NT2/D1 (cell line): Measurements from ENCODE around the gene UCHL1.

Experiments used
- SUZ12 ChIP-seq: IDR thresholded peaks from 2 replicates; pipeline ENCODE4 v1.6.1; 2011; ENCODE audit not compliant: insufficient read length, insufficient read depth; ENCODE audit errors: extremely low read depth
- ZNF274 ChIP-seq: IDR thresholded peaks from 2 replicates; pipeline ENCODE4 v1.6.1; 2011; ENCODE audit warnings: mild to moderate bottlenecking, low read depth, low read length

DNA sequence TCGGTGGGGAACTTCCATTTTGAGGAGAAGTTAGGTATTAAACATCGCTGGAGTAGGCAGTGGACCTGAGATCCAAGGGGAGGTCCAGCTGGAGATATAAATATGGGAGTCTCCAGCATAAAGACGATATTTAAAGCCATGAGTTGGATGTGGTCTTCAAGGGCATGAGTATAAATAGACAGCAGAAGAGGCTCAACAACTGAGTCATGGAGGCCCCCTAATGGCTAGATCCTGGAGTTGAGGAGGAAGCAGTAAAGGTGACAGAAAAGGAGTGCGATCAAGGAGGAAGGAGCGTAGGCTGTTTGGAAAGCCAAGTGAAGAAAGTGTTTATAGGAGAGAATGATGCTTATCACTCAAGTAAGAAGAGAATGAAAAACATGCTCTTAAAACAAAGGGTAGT is 24.3 kb upstream of the UCHL1 start:
- TF ChIP-seq ZNF274, result no peak
- no peak for TF ChIP-seq SUZ12
